HepG2 (cell line): ENCODE measurements around the gene CAPN15. TPM values are rescaled to one million over a fixed set of nuclear protein-coding genes. Genes with fewer than 3 reads are reported as not detected.

Experiments used
- CBFB ChIP-seq: sonication (generic); formaldehyde crosslinking; IDR thresholded peaks from 2 replicates; pipeline ENCODE4 v1.4.0; 2020; ENCODE audit warnings: missing genetic modification reagents
- FOXM1 ChIP-seq: sonication (generic); formaldehyde crosslinking; IDR thresholded peaks from 2 replicates; pipeline ENCODE4 v1.5.0; 2020; ENCODE audit warnings: missing genetic modification reagents
- HNF4A ChIP-seq: sonication (generic); formaldehyde crosslinking; IDR thresholded peaks from 2 replicates; pipeline ENCODE4 v1.4.0; 2020; ENCODE audit warnings: missing genetic modification reagents
- NFE2L1 ChIP-seq: sonication (generic); formaldehyde crosslinking; IDR thresholded peaks from 2 replicates; pipeline ENCODE4 v1.4.0; 2020; ENCODE audit warnings: missing genetic modification reagents, mild to moderate bottlenecking, borderline replicate concordance
- PHF21A ChIP-seq: sonication (generic); formaldehyde crosslinking; IDR thresholded peaks from 2 replicates; pipeline ENCODE4 v1.5.0; 2020; ENCODE audit warnings: mild to moderate bottlenecking, missing genetic modification reagents
- RARA ChIP-seq: IDR thresholded peaks from 2 replicates; pipeline ENCODE4 v1.6.1; 2016; ENCODE audit warnings: missing genetic modification reagents, missing compliant biosample characterization
- SNAPC2 ChIP-seq: sonication (generic); formaldehyde crosslinking; IDR thresholded peaks from 2 replicates; pipeline ENCODE4 v1.8.1; 2022; ENCODE audit warnings: mild to moderate bottlenecking, missing genetic modification reagents
- SSRP1 ChIP-seq: IDR thresholded peaks from 2 replicates; pipeline ENCODE4 v1.6.1; 2016; ENCODE audit warnings: control low read depth
- ZBTB42 ChIP-seq: sonication (generic); formaldehyde crosslinking; IDR thresholded peaks from 2 replicates; pipeline ENCODE4 v1.5.0; 2020; ENCODE audit warnings: mild to moderate bottlenecking, missing genetic modification reagents
- ZKSCAN1 ChIP-seq: fragments of 150-350 bp; IDR thresholded peaks from 2 replicates; pipeline ENCODE4 v1.6.1; 2014; ENCODE audit warnings: low read length
- ZNF121 ChIP-seq: sonication (generic); formaldehyde crosslinking; IDR thresholded peaks from 2 replicates; pipeline ENCODE4 v1.5.0; 2020; ENCODE audit warnings: mild to moderate bottlenecking, missing genetic modification reagents
- ZNF136 ChIP-seq: sonication (generic); formaldehyde crosslinking; IDR thresholded peaks from 2 replicates; pipeline ENCODE4 v1.8.1; 2022; ENCODE audit warnings: low read depth, mild to moderate bottlenecking, moderate library complexity, missing genetic modification reagents
- ZNF326 ChIP-seq: sonication (generic); formaldehyde crosslinking; IDR thresholded peaks from 2 replicates; pipeline ENCODE4 v1.4.0; 2020; ENCODE audit warnings: missing genetic modification reagents, borderline replicate concordance
- ZNF329 ChIP-seq: sonication (generic); formaldehyde crosslinking; IDR thresholded peaks from 2 replicates; pipeline ENCODE4 v1.9.0; 2021; ENCODE audit warnings: low read depth, mild to moderate bottlenecking, missing genetic modification reagents
- ZNF383 ChIP-seq: sonication (generic); formaldehyde crosslinking; IDR thresholded peaks from 2 replicates; pipeline ENCODE4 v1.4.0; 2020; ENCODE audit warnings: missing genetic modification reagents, mild to moderate bottlenecking, borderline replicate concordance
- ZNF430 ChIP-seq: sonication (generic); formaldehyde crosslinking; IDR thresholded peaks from 2 replicates; pipeline ENCODE4 v1.9.0; 2021; ENCODE audit warnings: mild to moderate bottlenecking, missing genetic modification reagents
- ZNF737 ChIP-seq: sonication (generic); formaldehyde crosslinking; IDR thresholded peaks from 2 replicates; pipeline ENCODE4 v1.5.0; 2020; ENCODE audit warnings: missing genetic modification reagents, mild to moderate bottlenecking, borderline replicate concordance
- polyA plus RNA-seq, 8 experiments: library from polyadenylated mRNA; depleted of rRNA in 3 of 8; stranded (reverse) in 7 of 8; unstranded in 1 of 8; fragments of >200 nt; fragmentation: Illumina TruSeq in 4 of 8; extraction: Trizol in 4 of 8; gene quantifications; 2 replicates each; pipeline versions ENCODE4 v1.2.1 to v1.2.3, GENCODE V29; 2011 to 2016; ENCODE audit warnings: low read depth in 4 of 8, missing spikeins in 1 of 8, mixed read lengths in 1 of 8; ENCODE audit not compliant: insufficient read depth in 1 of 8
- total RNA-seq, 5 experiments: library from RNA; depleted of rRNA; stranded (reverse); fragments of >200 nt; fragmentation: Illumina TruSeq; extraction: Trizol; gene quantifications; 2 replicates each; pipeline ENCODE4 v1.2.3, GENCODE V29; 2016; ENCODE audit warnings: low read depth in 1 of 5
- TF ChIP-seq, protein P1 (sequence below): sonication (generic); formaldehyde crosslinking; IDR thresholded peaks from 2 replicates; pipeline ENCODE4 v1.5.1; 2020; ENCODE audit warnings: mild to moderate bottlenecking, missing genetic modification reagents, borderline replicate concordance
- TF ChIP-seq, protein P2 (sequence below): sonication (generic); formaldehyde crosslinking; IDR thresholded peaks from 2 replicates; pipeline ENCODE4 v1.4.0; 2020; ENCODE audit warnings: missing genetic modification reagents
- TF ChIP-seq, protein P3 (sequence below): sonication (generic); formaldehyde crosslinking; IDR thresholded peaks from 2 replicates; pipeline ENCODE4 v1.5.0; 2020; ENCODE audit warnings: mild to moderate bottlenecking, missing genetic modification reagents, moderate library complexity
- TF ChIP-seq, protein P4 (sequence below): IDR thresholded peaks from 2 replicates; pipeline ENCODE4 v1.6.1; 2016; ENCODE audit warnings: low read depth
- TF ChIP-seq, protein P5 (sequence below): sonication (generic); IDR thresholded peaks from 2 replicates; pipeline ENCODE4 v1.6.1; 2016; ENCODE audit warnings: low read depth, borderline replicate concordance

Gene CAPN15
- total and polyA plus RNA-seq, 2 of the 13 experiments (the other 11 are each of a cell fraction or from before 2014, with no cell fraction given), result 14.9 to 24.5 TPM

DNA sequence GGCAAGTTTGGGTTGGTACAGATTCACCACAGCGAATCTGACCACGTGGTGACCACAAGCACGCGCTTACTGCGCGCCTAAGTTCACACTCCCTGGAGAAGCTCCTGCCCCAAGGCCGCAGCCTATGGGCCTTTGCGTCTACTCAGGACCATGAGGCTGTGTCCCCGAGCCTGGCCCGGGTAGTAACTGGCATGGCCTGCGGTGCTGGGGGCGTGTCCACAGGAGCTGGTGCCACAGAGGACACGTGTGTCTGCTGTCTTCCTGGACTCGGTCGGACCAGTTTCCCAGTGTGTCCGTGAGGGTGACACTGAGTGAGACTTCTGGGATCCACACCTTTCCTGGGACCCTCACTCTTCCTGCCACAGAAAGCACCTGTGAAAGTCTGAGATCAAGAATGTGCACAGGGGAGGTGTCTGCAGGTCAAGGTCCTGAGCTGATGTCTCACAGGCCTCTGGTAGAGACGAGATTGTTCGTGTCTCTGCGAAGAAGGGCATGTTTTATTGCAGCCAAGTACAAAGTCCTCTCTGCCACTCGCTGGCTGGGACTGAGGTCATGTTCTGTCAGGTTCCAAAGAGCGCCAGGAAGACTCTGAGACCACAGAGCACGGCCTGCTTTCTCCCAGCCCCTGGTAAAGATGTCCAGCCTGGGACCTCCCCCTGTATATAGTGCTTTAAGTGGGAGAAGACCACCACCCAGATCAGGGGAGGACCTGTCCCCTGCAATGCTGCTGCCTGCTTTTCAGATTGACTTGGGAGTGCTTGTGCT lies 25.2 kb upstream of the CAPN15 start (continued):
- TF ChIP-seq, protein P1, sequence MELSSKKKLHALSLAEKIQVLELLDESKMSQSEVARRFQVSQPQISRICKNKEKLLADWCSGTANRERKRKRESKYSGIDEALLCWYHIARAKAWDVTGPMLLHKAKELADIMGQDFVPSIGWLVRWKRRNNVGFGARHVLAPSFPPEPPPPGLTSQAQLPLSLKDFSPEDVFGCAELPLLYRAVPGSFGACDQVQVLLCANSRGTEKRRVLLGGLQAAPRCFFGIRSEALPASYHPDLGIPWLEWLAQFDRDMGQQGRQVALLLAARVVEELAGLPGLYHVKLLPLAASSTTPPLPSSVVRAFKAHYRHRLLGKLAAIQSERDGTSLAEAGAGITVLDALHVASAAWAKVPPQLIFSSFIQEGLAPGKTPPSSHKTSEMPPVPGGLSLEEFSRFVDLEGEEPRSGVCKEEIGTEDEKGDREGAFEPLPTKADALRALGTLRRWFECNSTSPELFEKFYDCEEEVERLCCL (CRISPR knock-in tag), result 0 out of 2 replicates have a peak, but pooled peaks have one; percentile 20
- TF ChIP-seq ZNF430 (peak; percentile 46; the same call in 1 of the 2 replicates), HNF4A (CRISPR knock-in tag) (peak; percentile 98), FOXM1 (CRISPR knock-in tag) (no peak), SNAPC2 (CRISPR knock-in tag) (no peak), ZNF383 (no peak), CBFB (CRISPR knock-in tag) (0 out of 2 replicates have a peak, but pooled peaks have one; percentile 7), ZBTB42 (CRISPR knock-in tag) (no peak), SSRP1 (0 out of 2 replicates have a peak, but pooled peaks have one; percentile 78), ZNF121 (CRISPR knock-in tag) (peak; percentile 87), PHF21A (CRISPR knock-in tag) (peak; percentile 84), ZKSCAN1 (no peak), ZNF136 (no peak), ZNF329 (CRISPR knock-in tag) (no peak), ZNF326 (CRISPR knock-in tag) (no peak), ZNF737 (CRISPR knock-in tag) (no peak), NFE2L1 (CRISPR knock-in tag) (no peak), RARA (CRISPR knock-in tag) (peak; percentile 88)
- TF ChIP-seq, protein P2, sequence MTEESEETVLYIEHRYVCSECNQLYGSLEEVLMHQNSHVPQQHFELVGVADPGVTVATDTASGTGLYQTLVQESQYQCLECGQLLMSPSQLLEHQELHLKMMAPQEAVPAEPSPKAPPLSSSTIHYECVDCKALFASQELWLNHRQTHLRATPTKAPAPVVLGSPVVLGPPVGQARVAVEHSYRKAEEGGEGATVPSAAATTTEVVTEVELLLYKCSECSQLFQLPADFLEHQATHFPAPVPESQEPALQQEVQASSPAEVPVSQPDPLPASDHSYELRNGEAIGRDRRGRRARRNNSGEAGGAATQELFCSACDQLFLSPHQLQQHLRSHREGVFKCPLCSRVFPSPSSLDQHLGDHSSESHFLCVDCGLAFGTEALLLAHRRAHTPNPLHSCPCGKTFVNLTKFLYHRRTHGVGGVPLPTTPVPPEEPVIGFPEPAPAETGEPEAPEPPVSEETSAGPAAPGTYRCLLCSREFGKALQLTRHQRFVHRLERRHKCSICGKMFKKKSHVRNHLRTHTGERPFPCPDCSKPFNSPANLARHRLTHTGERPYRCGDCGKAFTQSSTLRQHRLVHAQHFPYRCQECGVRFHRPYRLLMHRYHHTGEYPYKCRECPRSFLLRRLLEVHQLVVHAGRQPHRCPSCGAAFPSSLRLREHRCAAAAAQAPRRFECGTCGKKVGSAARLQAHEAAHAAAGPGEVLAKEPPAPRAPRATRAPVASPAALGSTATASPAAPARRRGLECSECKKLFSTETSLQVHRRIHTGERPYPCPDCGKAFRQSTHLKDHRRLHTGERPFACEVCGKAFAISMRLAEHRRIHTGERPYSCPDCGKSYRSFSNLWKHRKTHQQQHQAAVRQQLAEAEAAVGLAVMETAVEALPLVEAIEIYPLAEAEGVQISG (CRISPR knock-in tag), result peak; percentile 70
- TF ChIP-seq, protein P3, sequence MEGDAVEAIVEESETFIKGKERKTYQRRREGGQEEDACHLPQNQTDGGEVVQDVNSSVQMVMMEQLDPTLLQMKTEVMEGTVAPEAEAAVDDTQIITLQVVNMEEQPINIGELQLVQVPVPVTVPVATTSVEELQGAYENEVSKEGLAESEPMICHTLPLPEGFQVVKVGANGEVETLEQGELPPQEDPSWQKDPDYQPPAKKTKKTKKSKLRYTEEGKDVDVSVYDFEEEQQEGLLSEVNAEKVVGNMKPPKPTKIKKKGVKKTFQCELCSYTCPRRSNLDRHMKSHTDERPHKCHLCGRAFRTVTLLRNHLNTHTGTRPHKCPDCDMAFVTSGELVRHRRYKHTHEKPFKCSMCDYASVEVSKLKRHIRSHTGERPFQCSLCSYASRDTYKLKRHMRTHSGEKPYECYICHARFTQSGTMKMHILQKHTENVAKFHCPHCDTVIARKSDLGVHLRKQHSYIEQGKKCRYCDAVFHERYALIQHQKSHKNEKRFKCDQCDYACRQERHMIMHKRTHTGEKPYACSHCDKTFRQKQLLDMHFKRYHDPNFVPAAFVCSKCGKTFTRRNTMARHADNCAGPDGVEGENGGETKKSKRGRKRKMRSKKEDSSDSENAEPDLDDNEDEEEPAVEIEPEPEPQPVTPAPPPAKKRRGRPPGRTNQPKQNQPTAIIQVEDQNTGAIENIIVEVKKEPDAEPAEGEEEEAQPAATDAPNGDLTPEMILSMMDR (CRISPR knock-in tag), result 0 out of 2 replicates have a peak, but pooled peaks have one; percentile 23
- TF ChIP-seq, protein P4, sequence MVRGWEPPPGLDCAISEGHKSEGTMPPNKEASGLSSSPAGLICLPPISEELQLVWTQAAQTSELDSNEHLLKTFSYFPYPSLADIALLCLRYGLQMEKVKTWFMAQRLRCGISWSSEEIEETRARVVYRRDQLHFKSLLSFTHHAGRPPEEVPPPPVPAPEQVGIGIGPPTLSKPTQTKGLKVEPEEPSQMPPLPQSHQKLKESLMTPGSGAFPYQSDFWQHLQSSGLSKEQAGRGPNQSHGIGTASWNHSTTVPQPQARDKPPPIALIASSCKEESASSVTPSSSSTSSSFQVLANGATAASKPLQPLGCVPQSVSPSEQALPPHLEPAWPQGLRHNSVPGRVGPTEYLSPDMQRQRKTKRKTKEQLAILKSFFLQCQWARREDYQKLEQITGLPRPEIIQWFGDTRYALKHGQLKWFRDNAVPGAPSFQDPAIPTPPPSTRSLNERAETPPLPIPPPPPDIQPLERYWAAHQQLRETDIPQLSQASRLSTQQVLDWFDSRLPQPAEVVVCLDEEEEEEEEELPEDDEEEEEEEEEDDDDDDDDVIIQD (CRISPR knock-in tag), result no peak
- TF ChIP-seq, protein P5, sequence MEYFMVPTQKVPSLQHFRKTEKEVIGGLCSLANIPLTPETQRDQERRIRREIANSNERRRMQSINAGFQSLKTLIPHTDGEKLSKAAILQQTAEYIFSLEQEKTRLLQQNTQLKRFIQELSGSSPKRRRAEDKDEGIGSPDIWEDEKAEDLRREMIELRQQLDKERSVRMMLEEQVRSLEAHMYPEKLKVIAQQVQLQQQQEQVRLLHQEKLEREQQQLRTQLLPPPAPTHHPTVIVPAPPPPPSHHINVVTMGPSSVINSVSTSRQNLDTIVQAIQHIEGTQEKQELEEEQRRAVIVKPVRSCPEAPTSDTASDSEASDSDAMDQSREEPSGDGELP, result peak; percentile 67
